Activated T-cell treated with anti-CD3 and anti-CD28 coated beads, Interleukin-2, amount 50 U/mL, for 24 hours (primary cell): ENCODE data around the gene PPIAL4G.
"Not testable (repeated sequence)": the region's sequence is repeated elsewhere in the genome, so short reads cannot be mapped to it uniquely, and the experiment has no call there.

ENCODE experiments used
- DNase-seq: peaks from one replicate; pipeline ENCODE4 v3.0.0-alpha.2; 2020
- H3K27ac Mint-ChIP-seq: 2 replicates; pipeline ENCODE4 v1.8.0; 2020; ENCODE audit warnings: mild to moderate bottlenecking, mixed read lengths
- H3K27me3 Mint-ChIP-seq: 2 replicates; pipeline ENCODE4 v1.8.0; 2020; ENCODE audit warnings: mixed read lengths
- H3K36me3 Mint-ChIP-seq: 2 replicates; pipeline ENCODE4 v1.8.0; 2020; ENCODE audit warnings: low read depth, mixed read lengths
- H3K4me1 Mint-ChIP-seq: 2 replicates; pipeline ENCODE4 v1.8.0; 2020; ENCODE audit warnings: low read depth, mixed read lengths
- H3K4me3 Mint-ChIP-seq: 2 replicates; pipeline ENCODE4 v1.8.0; 2020; ENCODE audit warnings: mild to moderate bottlenecking, moderate library complexity, mixed read lengths
- H3K9me3 Mint-ChIP-seq: 2 replicates; pipeline ENCODE4 v1.8.0; 2020; ENCODE audit warnings: mixed read lengths

The PPIAL4G gene

DNA sequence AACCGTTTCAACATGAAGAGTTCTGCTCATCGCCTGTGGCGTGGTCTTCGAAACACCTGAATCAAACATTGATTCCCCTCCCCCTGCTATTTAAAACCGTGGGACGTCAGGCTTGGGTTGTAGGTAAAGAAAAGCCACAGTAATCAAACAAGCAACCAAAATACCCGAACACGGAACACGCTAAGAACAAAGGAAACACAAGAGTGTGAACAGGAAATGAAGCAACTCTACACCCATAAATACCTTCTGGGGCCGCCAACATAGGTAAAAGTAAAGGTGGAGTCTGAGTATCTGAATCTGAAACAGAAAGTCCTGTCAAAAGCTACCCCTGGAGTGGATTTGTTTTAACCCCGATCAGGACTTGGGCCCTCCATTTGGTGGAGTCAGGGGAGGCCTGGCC is 24.7 kb downstream of the PPIAL4G start:
- not testable (repeated sequence) for H3K4me1 Mint-ChIP-seq, H3K36me3 Mint-ChIP-seq, H3K27me3 Mint-ChIP-seq, H3K9me3 Mint-ChIP-seq
- peak; percentile 37 for DNase-seq
- Mint-ChIP-seq H3K4me3 (peak overlapping the region; percentile 86), H3K27ac (peak overlapping the region; percentile 96)

DNA sequence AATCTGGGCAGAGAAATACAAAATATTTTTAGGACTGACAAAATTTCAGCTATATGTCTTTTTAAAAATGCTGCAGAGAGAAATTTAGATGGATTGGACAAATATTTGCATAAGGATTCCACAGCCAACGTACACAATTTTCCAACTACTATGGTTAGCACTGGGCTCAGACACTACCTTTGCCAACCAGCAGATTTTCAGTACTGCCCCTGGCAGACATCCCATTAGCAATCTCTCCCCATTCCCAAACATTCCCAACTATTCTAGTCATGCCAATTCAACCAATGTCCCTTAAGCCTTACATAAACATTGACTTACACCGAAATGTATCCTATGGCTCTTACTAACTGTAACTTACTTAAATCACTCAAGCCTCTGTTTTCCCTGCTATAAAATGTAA is 30.3 kb downstream of the PPIAL4G start:
- H3K27ac Mint-ChIP-seq: peak overlapping the region; percentile 69
- not testable (repeated sequence) for H3K36me3 Mint-ChIP-seq, H3K4me3 Mint-ChIP-seq, H3K9me3 Mint-ChIP-seq, DNase-seq, H3K27me3 Mint-ChIP-seq
- H3K4me1 Mint-ChIP-seq: peaks cover 14% of the 10 kb centered on the region

DNA sequence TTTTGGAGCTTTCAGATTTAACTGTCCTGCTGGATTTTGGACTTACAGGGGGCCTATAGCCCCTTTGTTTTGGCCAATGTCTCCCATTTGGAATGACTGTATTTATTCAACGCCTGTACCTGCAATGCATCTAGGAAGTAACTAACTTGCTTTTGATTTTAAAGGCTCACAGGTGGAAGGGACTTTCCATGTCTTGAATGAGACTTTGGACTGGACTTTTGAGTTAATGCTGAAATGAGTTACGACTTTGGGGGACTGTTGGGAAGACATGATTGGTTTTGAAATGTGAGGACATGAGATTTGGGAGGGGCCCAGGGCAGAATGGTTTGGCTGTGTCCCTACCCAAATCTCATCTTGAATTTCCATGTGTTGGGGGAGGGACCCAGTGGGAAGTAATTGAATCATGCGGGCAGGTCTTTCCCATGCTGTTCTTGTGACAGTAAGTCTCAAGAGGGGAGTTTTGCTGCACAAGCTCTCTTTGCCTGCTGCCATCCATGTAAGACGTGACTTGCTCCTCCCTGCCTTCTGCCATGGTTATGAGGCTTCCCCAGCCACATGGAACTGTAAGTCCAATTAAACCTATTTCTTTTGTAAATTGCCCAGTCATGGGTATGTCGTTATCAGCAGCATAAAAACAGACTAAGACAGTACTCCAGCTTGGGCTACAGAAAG is 43.3 kb downstream of the PPIAL4G start:
- DNase-seq, H3K4me3 Mint-ChIP-seq, H3K27me3 Mint-ChIP-seq, H3K9me3 Mint-ChIP-seq: not testable (repeated sequence)
- peaks cover 47% of the 10 kb centered on the region for H3K4me1 Mint-ChIP-seq
- H3K27ac Mint-ChIP-seq: peak overlapping the region; percentile 3
- H3K36me3 Mint-ChIP-seq: peaks cover 41% of the 10 kb centered on the region

DNA sequence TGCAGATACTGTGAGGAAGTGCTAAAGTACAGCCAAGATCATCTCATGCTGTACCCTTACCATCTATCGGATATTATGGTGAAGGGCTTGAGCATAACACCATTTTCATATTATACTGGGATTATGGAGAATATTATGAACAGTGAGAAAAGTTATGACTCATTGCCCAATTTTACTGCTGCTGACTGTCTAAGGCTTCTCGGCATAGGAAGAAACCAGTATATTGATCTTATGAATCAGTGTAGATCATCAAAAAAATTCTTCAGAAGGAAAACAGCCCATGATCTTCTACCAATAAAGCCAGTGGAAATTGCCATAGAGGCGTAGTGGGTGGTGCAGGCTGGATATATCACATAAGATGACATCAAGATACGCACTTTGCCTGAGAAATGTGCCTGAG is 47.7 kb downstream of the PPIAL4G start:
- Mint-ChIP-seq H3K9me3 (no peaks in the 10 kb centered on the region), H3K27ac (peak overlapping the region; percentile 7), H3K4me3 (no peak overlapping the region), H3K4me1 (peaks cover 78% of the 10 kb centered on the region), H3K36me3 (peaks cover 76% of the 10 kb centered on the region), H3K27me3 (no peaks in the 10 kb centered on the region)
- DNase-seq: no peak

DNA sequence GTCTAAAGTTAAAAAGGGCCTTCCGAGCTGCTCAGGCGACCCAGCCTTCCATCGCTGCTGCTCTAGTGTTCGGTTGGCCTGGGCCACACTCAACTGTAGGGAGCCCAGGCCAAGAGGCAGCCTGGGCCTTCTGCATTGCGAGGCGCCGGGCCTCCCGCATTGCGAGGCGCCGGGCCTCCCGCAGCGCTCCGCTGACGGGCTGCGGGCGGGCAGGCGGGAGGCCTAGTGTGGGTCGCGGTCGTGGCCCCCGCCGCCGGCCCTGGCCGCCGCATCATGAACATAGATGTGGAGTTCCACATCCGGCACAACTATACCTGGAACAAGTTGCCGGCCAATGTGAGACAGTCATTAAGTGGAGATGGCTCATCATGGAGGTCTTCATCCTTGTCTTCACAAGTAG is 48.3 kb downstream of the PPIAL4G start:
- Mint-ChIP-seq H3K9me3 (no peaks in the 10 kb centered on the region), H3K4me3 (no peak overlapping the region), H3K4me1 (peaks cover 80% of the 10 kb centered on the region), H3K36me3 (peaks cover 78% of the 10 kb centered on the region), H3K27me3 (no peaks in the 10 kb centered on the region), H3K27ac (no peak overlapping the region)
- DNase-seq: no peak

DNA sequence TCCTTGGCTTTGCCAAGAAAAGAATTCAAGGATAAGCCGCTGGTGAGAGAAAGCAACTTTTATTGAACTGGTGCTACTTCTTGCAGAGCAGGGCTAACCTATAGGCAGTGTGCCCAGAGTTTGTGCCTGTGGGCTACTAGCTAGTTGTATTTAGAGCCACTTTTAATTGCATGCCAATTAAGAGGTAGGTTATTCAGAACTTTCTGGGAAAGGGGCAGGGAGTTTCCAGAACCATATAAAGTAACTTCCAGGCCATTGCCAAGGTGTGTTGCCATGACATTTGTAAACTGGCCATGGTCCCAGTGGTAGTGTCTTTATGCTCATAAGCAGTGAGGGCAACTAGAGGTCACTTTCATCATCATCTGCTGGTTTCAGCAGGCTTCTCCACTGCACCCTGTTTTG is 50.2 kb downstream of the PPIAL4G start:
- H3K9me3 Mint-ChIP-seq, H3K27me3 Mint-ChIP-seq, DNase-seq, H3K4me3 Mint-ChIP-seq: not testable (repeated sequence)
- peaks cover 87% of the 10 kb centered on the region for H3K36me3 Mint-ChIP-seq
- H3K4me1 Mint-ChIP-seq: peaks cover 76% of the 10 kb centered on the region
- H3K27ac Mint-ChIP-seq: peak overlapping the region; percentile 53
